Measurements from ENCODE around the gene C21orf58. TPM values are rescaled to one million over a fixed set of nuclear protein-coding genes. Genes with fewer than 3 reads are reported as not detected.

C21orf58 gene
- total RNA-seq, 1 donor from 2014 or later = 12.1 TPM

GRCh38 chr21:46297338-46298271, 26.1 kb downstream of the C21orf58 start:
- no peak for DNase-seq (ENCODE audit: low read depth)
- TF ChIP-seq CTCF (conservative IDR thresholded peaks at IDR 0.05; ENCODE audit: low read depth, low read length) = no peak
- peak overlapping the region; percentile 28 for H3K4me3 ChIP-seq (ENCODE audit: low read depth, low read length)

GRCh38 chr21:46295996-46296752, 27.5 kb downstream of the C21orf58 start:
- DNase-seq (ENCODE audit: low read depth) = no peak
- H3K4me3 ChIP-seq (ENCODE audit: low read depth, low read length) = no peak overlapping the region
- TF ChIP-seq CTCF (conservative IDR thresholded peaks at IDR 0.05; ENCODE audit: low read depth, low read length) = no peak

GRCh38 chr21:46295177-46295770, 28.4 kb downstream of the C21orf58 start:
- no peak for TF ChIP-seq CTCF (conservative IDR thresholded peaks at IDR 0.05; ENCODE audit: low read depth, low read length)
- DNase-seq (ENCODE audit: low read depth) = no peak

GRCh38 chr21:46294647-46295176, 29.0 kb downstream of the C21orf58 start:
- peak; percentile 29 for DNase-seq (ENCODE audit: low read depth)

More at GRCh38 chr21:46295177-46295770, 28.4 kb downstream of the C21orf58 start:
- no peak overlapping the region for H3K4me3 ChIP-seq (ENCODE audit: low read depth, low read length)

GRCh38 chr21:46291561-46291960, 32.1 kb downstream of the C21orf58 start:
- DNase-seq (ENCODE audit: low read depth) = no peak
- TF ChIP-seq CTCF (conservative IDR thresholded peaks at IDR 0.05; ENCODE audit: low read depth, low read length) = no peak
- H3K4me3 ChIP-seq (ENCODE audit: low read depth, low read length) = no peak overlapping the region

More at GRCh38 chr21:46294647-46295176, 29.0 kb downstream of the C21orf58 start:
- TF ChIP-seq CTCF (conservative IDR thresholded peaks at IDR 0.05; ENCODE audit: low read depth, low read length) = no peak
- H3K4me3 ChIP-seq (ENCODE audit: low read depth, low read length) = no peak overlapping the region

GRCh38 chr21:46289655-46290179, 34.0 kb downstream of the C21orf58 start:
- H3K4me3 ChIP-seq (ENCODE audit: low read depth, low read length) = no peak overlapping the region
- TF ChIP-seq CTCF (conservative IDR thresholded peaks at IDR 0.05; ENCODE audit: low read depth, low read length) = no peak
- no peak for DNase-seq (ENCODE audit: low read depth)

Measured in epithelial cell of proximal tubule (primary cell).